Left hindlimb (tissue), 1 donor: ENCODE results near the gene ATXN7.
A peak's percentile ranks its signal among the peaks of the same experiment; 100 is the strongest.

Experiments used
- DNase-seq: peaks from one replicate; pipeline ENCODE4 v3.0.0-alpha.2; 2018

Gene ATXN7, protein sequence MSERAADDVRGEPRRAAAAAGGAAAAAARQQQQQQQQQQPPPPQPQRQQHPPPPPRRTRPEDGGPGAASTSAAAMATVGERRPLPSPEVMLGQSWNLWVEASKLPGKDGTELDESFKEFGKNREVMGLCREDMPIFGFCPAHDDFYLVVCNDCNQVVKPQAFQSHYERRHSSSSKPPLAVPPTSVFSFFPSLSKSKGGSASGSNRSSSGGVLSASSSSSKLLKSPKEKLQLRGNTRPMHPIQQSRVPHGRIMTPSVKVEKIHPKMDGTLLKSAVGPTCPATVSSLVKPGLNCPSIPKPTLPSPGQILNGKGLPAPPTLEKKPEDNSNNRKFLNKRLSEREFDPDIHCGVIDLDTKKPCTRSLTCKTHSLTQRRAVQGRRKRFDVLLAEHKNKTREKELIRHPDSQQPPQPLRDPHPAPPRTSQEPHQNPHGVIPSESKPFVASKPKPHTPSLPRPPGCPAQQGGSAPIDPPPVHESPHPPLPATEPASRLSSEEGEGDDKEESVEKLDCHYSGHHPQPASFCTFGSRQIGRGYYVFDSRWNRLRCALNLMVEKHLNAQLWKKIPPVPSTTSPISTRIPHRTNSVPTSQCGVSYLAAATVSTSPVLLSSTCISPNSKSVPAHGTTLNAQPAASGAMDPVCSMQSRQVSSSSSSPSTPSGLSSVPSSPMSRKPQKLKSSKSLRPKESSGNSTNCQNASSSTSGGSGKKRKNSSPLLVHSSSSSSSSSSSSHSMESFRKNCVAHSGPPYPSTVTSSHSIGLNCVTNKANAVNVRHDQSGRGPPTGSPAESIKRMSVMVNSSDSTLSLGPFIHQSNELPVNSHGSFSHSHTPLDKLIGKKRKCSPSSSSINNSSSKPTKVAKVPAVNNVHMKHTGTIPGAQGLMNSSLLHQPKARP

GRCh38 chr3:63863150-63864007, at the start of gene ATXN7, which contains the start of gene THOC7:
ATXN7 (plus strand) TSS chr3:63863867; CDS start chr3:63912599, 48,732 bp downstream.
THOC7 (minus strand) TSS chr3:63863805; CDS start chr3:63863790, 15 bp downstream.
- DNase-seq: peak; percentile 80

GRCh38 chr3:63814237-63814636, 49.4 kb upstream of the ATXN7 start:
- DNase-seq: no peak

- no peak for DNase-seq
Observed at GRCh38 chr3:63817225-63817624, 46.4 kb upstream of the ATXN7 start.

DNA sequence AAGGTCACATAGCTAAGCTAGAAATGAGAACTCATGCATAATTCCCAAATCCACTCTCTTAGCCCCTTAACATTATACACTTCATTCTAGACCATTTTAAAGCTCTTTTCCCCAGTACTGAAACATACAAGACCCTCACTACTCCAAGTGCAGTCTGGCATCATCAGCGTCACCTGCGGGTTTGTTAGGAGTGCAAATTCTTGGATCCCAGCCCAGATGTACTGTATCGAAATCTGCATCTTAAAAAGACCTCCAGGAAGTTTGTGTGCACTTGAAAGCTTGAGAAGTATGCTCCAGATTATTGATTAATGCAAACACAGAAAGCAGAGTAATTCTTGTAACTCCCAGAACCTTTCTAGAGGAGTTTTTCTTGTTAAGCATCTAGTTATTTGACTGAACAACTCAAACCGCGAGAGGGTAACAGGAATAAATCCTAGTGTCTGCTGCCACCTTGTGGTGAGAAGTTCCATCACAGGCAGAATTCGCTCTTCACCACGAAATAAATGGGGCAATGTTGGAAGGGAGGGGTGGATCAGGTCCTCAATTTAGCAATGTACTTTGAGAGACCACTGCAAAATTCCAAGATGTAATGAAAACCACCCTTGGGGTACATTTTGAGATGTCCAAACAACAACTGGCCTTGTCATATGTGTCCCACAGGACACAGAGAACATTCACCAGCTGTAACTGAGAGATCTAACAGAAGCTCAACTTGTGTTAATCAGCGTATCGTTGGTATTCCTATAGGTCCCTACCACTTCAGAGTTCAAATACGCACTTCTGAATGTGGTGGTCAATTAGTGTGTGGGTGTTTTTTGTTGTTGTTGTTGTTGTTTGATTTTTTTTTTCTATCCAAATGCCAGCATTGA, 45.2 kb upstream of the ATXN7 start:
- peak; percentile 36 for DNase-seq

- no peak for DNase-seq
Observed at GRCh38 chr3:63819151-63819398, 44.6 kb upstream of the ATXN7 start, which contains the start of gene C3orf49. C3orf49 (plus strand) TSS chr3:63819299; CDS start chr3:63819472, 173 bp downstream.

GRCh38 chr3:63824309-63824708, 39.4 kb upstream of the ATXN7 start:
- no peak for DNase-seq

DNA sequence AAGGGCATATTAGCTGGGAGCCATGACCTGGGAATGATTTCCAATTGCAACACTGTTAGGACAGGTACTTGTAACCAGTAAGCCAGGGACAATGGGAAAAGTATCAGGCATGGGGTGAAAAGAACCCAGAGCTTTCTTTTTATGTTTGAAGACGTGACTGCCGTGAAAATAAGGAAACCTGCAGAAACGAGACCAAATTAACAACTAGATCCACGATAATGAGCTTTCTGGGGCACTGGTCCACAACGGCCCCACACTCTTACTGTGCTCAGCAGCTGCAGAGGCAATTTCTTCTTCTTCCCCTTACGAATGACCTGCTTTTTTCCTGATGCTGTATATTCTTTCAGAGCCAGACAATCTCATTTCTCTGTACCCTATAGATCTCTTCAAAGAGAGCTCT, 33.1 kb upstream of the ATXN7 start:
- no peak for DNase-seq

DNA sequence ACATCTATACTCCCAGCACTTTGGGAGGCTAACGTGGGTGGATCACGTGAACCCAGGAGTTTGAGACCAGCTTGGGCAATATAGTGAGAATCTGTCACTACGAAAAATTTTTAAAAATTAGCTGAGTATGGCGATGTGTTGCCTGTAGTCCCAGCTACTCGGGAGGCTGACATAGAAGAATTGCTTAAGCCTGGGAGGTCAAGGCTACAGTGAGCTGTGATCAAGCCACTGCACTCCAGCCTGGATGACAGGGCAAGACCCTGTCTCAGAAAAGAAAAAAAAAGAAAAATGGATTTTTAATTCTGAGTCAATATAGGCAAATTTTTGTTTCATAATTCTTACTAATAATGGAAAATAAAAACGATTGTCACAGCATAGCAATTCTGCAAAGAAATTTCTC, 31.3 kb upstream of the ATXN7 start:
- DNase-seq: no peak

GRCh38 chr3:63841704-63842103, 22.0 kb upstream of the ATXN7 start:
- DNase-seq: no peak

- DNase-seq: no peak
Observed at GRCh38 chr3:63842127-63842526, 21.5 kb upstream of the ATXN7 start.

DNA sequence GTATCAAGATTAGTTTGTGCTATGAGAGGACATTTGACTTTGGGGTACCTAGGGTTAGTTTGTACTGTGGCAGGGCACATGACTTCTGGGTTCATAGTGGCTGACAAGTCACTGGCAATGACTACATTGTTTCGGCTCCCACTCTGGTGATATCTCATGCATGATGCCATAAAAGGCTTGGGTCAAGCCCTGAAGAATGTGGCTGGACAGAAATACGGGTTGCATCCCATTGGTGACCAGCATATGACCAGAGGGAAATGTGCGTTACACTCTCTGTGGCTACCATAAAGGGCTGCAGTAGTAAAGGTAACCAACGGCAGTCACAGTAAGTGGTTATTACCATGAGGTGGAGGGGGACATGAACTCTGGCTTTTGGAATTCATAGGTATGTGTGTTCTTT, 18.5 kb upstream of the ATXN7 start:
- no peak for DNase-seq

- no peak for DNase-seq
Observed at GRCh38 chr3:63847718-63848450, 15.8 kb upstream of the ATXN7 start.

DNA sequence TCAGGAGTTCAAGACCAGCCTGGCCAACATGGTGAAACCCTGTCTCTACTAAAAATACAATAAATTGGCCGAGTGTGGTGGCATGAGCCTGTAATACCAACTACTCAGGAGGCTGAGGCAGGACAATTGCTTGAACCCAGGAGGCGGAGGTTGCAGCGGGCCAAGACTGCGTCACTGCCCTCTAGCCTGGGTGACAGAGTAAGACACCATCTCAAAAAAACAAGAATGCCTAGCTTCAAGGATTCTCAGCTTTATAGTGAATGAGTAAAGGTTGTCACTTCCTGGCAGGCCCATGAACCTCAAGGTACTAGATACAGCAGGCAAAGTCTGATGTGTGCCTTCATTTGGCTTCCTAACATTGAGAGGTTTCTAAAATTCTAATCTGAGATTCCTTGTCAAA, 14.5 kb upstream of the ATXN7 start:
- no peak for DNase-seq

DNA sequence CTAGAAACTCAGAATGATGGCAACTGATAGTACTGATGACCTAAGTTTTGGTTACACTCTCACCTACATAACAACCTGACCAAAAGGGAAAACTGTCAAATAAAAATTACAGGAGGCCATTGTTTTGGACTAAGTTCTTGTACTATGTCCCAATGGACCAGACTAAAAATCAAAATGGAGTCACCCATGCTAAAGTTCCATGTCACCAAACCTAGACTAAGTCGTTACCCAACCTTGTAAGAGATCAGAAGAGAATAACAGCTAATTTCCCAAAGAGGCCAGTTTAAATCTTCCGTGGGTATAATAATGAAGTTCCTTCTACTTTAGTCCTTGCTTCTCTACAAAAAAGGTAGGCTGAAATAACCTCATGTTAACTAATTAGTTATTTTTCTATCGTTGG, 12.4 kb upstream of the ATXN7 start:
- DNase-seq: no peak

GRCh38 chr3:63853106-63853505, 10.6 kb upstream of the ATXN7 start:
- no peak for DNase-seq

DNA sequence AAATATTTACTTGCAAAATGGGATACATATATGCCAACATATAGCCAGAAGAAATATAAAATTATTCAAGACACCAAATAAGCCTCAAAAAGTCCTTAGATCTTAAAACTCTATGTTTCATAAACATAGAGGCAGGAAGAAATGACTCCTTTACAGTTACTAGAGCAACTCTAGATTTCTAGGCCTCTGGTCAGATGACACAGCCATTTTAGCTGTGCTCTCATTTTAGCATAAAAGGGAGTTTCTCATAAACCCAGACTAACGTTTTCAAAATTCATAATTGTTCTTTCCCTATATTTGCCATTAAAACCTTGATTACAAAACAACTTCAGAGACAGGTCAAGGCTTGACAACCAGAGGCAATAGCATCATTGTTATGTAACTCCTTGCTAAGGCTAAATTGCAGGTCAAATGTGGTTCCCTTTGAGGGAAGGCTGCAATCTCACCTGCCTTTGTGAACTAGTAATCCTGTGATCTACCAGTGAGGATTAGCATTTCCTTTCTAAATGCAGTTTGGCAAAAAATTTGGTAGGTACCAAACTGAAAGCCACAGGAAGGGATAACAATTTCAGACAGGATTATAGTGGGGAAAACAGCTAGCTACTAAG, 8.2 kb upstream of the ATXN7 start:
- DNase-seq: no peak

DNA sequence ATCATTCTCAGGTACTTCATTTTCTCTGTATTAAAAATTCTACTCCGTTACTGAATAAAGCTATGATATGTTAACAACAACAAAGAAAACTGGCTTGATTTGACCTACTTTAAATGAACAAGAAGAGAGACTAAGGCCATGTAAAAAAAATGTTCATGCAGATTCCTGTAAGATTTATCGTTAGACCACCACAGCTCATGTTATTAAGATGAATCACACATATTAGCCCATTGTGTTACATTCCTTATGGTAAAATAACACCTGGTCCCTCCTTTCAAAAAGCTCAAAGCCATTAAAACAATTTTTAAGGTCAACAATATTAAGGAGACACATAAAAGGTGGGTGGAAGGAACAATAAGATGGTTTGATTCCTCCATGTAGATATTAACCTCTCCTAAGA, 6.4 kb upstream of the ATXN7 start:
- DNase-seq: no peak

GRCh38 chr3:63860776-63861175, 2.9 kb upstream of the ATXN7 start:
- DNase-seq: no peak

DNA sequence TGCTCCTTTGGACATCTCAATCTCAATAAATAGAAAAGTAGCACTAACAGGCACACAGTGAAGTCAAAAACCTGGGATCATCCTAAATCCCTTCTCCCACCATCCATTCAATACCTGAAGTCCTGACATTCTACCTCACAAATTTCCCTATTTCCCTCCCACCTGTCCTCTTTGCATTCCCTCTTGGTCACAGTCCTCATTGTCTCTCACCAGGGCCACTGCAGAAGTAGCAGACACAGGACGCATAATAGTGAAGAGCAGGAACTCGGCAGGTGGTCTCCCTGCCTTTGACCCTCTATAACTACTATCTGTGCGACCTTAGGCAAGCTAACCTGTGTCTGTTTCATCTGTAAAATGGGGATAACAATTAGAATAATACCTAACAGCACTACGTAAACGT, 2.4 kb upstream of the ATXN7 start:
- DNase-seq: no peak

DNA sequence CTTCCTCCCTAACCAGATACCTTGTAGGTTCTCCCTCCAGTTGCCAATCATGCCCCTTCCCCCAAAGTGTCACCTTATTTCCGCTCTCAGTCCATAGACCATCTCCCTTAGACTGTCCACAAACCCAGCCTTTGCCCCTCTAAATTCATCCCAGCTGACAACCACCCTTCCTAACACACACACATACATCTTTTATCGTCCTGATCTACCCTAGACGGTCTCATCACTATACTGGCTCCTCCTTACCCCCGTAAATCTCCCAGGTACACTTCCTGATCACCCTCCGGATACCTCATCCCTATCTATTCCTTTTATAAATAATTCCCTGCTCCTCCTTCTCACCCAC, 890 bp upstream of the ATXN7 start:
- DNase-seq: no peak
